ENCODE data around the gene ELAVL2.

The ELAVL2 gene

GRCh38 chr9:23821375-23822181 lies 4.5 kb downstream of the ELAVL2 start:
- DNase-seq (ENCODE audit: low spot score), result no peak

DNA sequence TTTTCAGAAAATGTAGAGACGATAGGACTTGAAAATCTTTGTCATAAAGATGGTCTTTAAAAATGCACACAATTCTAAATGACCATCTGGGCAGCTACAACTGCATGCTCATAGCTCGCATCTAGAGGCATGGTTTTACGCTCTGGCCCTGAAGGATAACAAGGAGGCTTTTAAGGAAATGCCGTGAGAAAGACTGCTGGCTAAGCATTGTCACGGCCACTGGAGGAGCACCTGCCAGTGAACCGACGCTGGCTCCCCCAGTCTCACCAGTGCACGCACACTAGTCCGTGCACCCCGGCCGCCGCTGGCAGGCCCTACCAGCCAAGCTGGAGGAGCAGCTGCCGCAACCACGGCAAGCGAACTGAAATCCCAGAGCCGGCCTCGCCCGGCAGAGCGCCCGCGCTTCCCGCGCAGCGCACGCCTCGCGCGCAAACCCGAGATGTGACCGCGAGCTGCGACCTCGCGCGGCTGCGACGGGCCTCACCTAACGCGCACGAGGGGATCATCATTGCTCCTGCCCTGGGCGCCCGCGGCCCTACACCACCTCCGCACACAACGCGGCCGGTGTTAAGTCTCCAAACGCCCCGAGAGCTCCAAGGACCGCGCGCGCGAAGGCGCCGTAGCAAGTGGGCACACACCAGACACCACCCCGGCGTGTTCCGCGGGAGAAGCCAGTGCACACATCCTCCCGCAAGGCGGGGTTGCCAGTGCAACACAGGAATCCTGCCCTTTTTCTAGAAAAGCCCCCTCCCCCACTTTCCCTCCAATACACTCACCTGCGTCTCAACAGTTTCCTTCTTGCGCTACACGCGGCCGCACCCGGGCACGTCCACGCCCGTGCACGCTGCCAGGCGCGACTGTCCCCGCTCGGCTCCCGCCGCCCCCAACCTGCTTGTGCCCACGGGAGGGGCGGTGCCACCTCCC lies 5.3 kb downstream of the ELAVL2 start:
- DNase-seq (ENCODE audit: low spot score), result no peak

GRCh38 chr9:23819403-23819802 lies 6.6 kb downstream of the ELAVL2 start:
- no peak for DNase-seq (ENCODE audit: low spot score)

DNA sequence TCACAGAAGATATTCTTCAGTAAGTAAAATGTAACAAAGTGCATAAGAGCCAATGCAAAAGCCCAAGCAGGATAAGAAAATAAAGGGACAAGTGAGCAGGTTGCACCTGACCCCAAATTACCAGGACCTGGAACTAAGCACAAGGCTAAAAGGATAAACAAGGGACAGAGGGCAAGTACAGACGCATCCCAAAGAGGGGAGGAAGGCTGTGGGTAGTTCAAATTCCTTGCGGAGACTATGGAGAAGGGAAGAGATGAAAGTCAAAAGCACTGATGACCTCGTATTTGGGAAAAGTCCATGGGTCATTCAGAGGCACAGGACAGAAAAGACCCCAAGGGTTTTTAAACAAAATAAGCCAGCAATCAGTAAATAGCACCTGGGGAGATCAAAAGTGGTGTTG lies 11.8 kb downstream of the ELAVL2 start:
- no peak for DNase-seq (ENCODE audit: low spot score)

DNA sequence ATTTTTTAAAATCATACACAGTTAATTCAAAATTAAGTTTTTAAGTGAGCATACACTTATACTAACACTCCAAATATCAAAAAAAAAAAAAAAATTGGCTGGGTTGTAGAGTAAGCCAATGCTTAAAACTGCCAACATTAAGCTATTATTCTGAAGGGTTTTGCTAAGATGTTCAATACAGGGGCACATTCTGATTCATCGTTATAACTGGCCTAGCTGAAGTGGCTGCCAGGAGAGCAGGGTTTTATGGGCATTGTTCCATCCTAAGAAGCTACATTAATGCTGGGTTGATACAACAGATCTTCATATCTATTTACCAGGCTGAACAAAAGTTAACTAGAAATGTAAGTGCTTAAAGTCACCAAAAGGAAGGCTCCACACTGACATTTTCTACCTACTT lies 13.4 kb downstream of the ELAVL2 start:
- DNase-seq (ENCODE audit: low spot score), result no peak

GRCh38 chr9:23811633-23812032 lies 14.4 kb downstream of the ELAVL2 start:
- DNase-seq (ENCODE audit: low spot score), result no peak

DNA sequence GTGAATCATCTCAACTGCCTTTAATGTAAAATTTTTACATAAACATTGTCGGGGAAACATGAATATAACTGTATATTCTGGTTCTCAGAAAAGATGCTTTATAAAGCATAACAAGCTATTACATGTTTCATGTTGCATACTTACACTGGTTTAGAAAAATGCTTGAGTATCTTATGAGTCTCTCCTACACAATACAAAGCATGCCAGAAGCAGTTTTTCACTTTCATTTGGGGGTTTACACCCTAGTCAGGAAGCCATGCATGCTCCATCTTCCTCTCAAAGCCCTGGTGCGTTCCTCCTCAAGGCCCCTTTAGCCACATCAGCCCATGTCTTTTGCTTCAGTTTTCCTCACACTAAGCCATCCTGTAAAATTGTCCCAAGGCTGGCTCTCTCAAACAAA lies 22.8 kb downstream of the ELAVL2 start:
- DNase-seq (ENCODE audit: low spot score), result no peak

- no peak for DNase-seq (ENCODE audit: low spot score)
Observed at GRCh38 chr9:23801523-23801922, 24.5 kb downstream of the ELAVL2 start.

DNA sequence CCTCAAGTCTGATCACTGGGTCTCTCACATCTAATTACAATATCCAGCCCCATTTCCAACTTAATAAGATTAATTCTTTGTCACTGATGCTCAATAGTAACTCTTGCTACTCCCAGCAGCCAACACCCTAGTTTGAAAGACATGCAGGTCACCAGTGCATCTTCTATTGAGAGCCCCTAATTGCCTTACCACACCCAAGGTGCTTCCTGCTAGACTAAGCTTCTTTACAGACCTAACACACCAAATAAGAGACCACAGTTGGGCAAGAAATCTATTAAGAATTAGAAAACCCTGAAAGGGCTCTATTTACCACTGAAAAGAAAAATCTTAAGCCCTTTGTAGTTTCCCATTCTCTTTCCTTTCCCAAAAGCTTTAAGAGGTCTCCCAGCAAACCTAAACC lies 26.5 kb downstream of the ELAVL2 start:
- no peak for DNase-seq (ENCODE audit: low spot score)

- DNase-seq (ENCODE audit: low spot score), result no peak
Observed at GRCh38 chr9:23798325-23798724, 27.7 kb downstream of the ELAVL2 start.

DNA sequence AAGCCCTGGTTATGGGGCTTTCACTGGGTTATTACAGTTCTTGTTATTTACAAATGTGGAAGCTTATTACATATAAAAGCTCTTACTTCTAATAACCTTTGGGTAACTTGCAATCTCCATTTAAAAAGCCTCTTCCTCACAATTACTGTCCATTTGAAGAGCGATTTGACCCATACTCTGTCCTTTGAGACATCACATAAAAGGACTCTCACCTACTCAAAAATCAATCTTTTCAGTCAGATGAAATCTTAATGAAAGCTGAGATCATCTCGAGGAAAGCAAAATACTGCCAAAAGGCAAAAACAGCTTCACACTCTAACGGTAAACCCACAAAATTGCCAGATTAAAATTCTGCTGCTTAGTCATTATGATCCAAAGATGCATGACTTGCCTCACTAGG lies 29.8 kb downstream of the ELAVL2 start:
- no peak for DNase-seq (ENCODE audit: low spot score)

- DNase-seq (ENCODE audit: low spot score), result no peak
Observed at GRCh38 chr9:23790351-23791260, 35.4 kb downstream of the ELAVL2 start.

GRCh38 chr9:23789529-23790254 lies 36.3 kb downstream of the ELAVL2 start:
- DNase-seq (ENCODE audit: low spot score), result no peak

DNA sequence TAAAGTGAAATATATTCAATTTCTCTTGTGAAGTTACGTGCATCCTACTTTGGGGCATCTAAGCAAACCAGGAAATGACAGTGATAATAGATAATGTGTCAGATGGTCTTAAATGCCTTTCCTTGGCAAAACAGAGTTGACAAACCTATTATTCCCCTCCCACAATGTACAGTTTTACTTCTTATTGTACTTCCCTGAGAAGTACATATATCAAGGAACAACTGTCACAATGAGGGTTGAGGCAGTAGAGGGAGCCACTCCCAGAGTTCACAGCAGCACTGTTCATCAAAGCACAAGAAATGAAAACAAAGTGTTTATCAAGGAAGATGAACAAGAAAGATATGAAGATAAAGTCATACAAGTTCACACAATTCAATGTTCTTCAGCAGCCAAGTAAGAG lies 41.1 kb downstream of the ELAVL2 start:
- no peak for DNase-seq (ENCODE audit: low spot score)

- DNase-seq (ENCODE audit: low spot score), result no peak
Observed at GRCh38 chr9:23783509-23783908, 42.5 kb downstream of the ELAVL2 start.

- peak; percentile 4 for DNase-seq (ENCODE audit: low spot score)
Observed at GRCh38 chr9:23779220-23779619, 46.8 kb downstream of the ELAVL2 start.

DNA sequence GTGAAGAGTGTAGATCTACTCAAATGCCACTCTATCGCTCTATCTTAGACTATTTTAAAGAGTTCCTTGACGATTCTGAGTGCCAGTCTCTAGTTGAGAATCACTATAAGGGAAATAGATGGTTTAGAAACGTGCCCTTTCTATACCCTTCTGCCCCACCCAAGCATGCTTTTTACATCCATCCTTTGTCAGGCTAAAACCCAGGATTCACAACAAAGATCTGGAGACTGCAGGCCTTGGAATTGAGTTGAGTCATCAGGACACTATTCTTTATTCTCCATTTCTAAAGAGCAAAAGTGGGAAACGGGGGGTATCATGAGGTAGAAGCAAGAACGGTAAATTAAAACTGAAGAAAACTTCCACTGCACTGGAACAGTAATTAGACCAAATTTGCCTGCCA lies 48.7 kb downstream of the ELAVL2 start:
- DNase-seq (ENCODE audit: low spot score), result no peak

DNA sequence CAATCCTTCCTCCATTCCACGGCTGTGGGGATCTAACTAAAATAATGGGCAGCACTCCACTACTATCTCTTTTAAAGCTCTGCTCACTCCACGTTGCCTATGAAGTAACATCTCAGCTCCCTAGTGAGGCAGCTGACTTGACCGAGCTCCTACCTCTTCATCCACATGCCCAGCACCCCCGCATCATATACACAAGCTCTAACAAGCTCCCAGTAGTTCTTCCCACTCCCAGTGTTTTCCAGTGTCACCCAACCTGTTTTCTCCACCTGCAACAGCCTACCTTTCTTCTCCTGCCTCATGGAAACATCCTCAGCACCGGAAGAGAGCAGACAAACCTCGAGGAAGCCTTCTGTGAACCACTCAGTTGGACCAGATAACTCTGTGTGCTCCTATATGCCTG lies 50.5 kb downstream of the ELAVL2 start:
- no peak for DNase-seq (ENCODE audit: low spot score)

DNA sequence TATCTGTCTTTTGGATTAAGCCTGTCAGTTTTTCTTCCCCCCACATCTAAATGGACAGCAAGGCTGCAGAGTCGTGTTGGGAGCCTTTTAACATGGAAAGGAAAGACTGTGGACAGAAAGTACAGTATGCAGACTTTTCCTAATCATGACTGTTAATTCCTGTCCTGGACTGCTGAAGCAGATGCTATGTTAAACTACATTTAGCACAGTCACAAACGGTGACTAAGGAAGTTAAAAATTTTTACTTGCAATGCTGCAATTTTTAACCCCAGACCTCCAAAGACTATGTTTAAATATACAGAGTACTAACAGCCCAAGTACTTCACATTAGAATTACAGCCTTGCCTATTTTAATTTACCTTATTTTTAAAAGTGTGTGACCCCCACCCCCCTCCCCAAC lies 51.8 kb downstream of the ELAVL2 start:
- no peak for DNase-seq (ENCODE audit: low spot score)

DNA sequence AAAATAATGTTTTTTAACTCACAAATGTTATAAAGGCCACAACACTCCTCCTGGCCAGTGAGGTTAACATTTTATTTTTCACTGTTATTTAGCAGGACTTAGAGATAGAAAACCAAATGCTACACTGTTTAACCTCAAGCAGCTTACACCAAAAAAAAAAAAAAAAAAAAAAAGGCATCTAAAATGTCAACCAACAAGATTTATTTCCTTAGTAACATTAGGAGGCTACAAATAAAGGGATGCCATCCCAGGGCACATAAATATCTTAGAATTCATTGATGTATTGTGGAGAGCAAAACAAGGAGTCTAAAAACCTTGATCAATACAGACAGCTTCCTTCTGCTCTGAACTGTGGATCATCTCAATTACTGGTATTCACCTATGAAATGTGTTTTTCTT lies 53.7 kb downstream of the ELAVL2 start:
- no peak for DNase-seq (ENCODE audit: low spot score)

DNA sequence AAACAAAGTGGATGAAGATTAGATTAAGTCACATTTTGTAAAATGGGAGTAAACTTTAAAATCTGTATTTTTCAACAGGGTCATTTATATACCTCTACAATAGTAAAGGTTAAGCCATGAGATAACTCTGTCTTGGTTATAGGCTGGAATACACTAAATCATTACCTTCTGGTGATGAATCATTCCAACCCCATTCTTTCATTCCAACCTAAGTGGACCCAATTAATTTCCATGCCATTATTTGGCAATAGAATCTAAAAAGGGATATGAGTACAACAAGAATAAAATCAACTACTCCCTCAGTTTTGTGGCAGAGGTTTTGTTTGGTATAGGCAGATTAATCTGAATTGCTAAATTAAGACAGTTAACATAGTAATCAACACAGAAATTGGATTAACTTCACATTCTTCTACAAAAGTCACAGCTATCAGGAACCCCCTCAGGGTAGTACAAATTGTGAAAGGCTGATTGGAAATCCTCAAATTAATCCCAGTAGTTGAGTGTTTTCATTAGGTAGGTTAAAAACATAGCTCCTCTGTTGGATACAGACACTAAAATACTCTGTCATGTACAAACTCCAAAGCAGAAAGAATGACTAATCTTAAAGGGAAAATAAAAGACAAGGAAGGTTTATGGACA lies 54.2 kb downstream of the ELAVL2 start:
- no peak for DNase-seq (ENCODE audit: low spot score)

Measured in Ammon's horn (tissue), 1 donor.